B cell (primary cell): ENCODE data around the gene CEL. TPM values are rescaled to one million over a fixed set of nuclear protein-coding genes. Genes with fewer than 3 reads are reported as not detected.
"Not testable (repeated sequence)": the region's sequence is repeated elsewhere in the genome, so short reads cannot be mapped to it uniquely, and the experiment has no call there.

Source experiments
- ATAC-seq: fragments of 200-7000 bp; cut with Tn5 transposase; one replicate; pipeline ENCODE4 v1.10.0; 2021; ENCODE audit warnings: low read depth, mild to moderate bottlenecking, moderate number of reproducible peaks, moderate library complexity
- CTCF ChIA-PET: fragments of 350-600 bp; sonication (Branson Sonifier 250); formaldehyde crosslinking; loops from one replicate; lab custom pipeline; 2021; ENCODE audit warnings: antibody characterized with exemption, inconsistent platforms; lab: Charles Lee
- POLR2A ChIA-PET: fragments of 350-600 bp; sonication (Branson Sonifier 250); formaldehyde crosslinking; loops from one replicate; lab custom pipeline; 2021; ENCODE audit warnings: antibody characterized with exemption; lab: Charles Lee
- DNase-seq: peaks from one replicate; pipeline ENCODE4 v3.0.0; 2013
- H2AFZ ChIP-seq: 2 replicates; pipeline ENCODE4 v1.6.1; 2012; ENCODE audit warnings: mild to moderate bottlenecking, low read depth, low read length; ENCODE audit not compliant: insufficient read depth, poor library complexity, severe bottlenecking
- H3K27ac ChIP-seq, 2 donors: 1 replicate in 1 of 2; 2 replicates in 1 of 2; pipeline ENCODE4 v1.5.1; 2012 to 2013; ENCODE audit warnings: low read length in 2 of 2, mild to moderate bottlenecking in 2 of 2, moderate library complexity in 1 of 2
- H3K27me3 ChIP-seq, 4 experiments: fragments of 200-600 bp in 1 of 4; sonication (generic) in 1 of 4; replicated peaks in 1 of 4; 1 replicate in 2 of 4; 2 replicates in 2 of 4; pipeline versions ENCODE4 v1.6.1 to v1.7.0; 2013 to 2016; ENCODE audit warnings: low read length in 3 of 4, mild to moderate bottlenecking in 2 of 4, mixed read lengths in 1 of 4, moderate library complexity in 1 of 4; ENCODE audit not compliant: insufficient read depth in 4 of 4, control insufficient read depth in 3 of 4; ENCODE audit errors: control extremely low read depth in 1 of 4
- H3K36me3 ChIP-seq, 2 experiments: replicated peaks in 1 of 2; 1 replicate in 1 of 2; 2 replicates in 1 of 2; pipeline versions ENCODE4 v1.6.1 to v1.7.1; 2013; ENCODE audit warnings: low read length in 1 of 2; ENCODE audit not compliant: insufficient read depth in 2 of 2, control insufficient read depth in 1 of 2; ENCODE audit errors: control extremely low read depth in 1 of 2, extremely low read depth in 1 of 2
- H3K4me1 ChIP-seq, 2 donors: fragments of 200-600 bp in 1 of 2; sonication (generic) in 1 of 2; 1 replicate in 1 of 2; 2 replicates in 1 of 2; pipeline versions ENCODE4 v1.5.1 to v1.6.1; 2013 to 2017; ENCODE audit warnings: low read length in 2 of 2; ENCODE audit not compliant: control insufficient read depth in 2 of 2, insufficient read depth in 2 of 2
- H3K4me2 ChIP-seq: replicated peaks from 2 replicates; pipeline ENCODE3; 2012; ENCODE audit warnings: mild to moderate bottlenecking, low read depth, low read length; ENCODE audit not compliant: poor library complexity, severe bottlenecking
- H3K4me3 ChIP-seq, 5 experiments: fragments of 200-600 bp in 1 of 5; sonication (generic) in 1 of 5; 1 replicate in 3 of 5; 2 replicates in 2 of 5; pipeline versions ENCODE4 v1.5.1 to v1.7.0; 2011 to 2016; ENCODE audit warnings: low read length in 4 of 5, mild to moderate bottlenecking in 4 of 5, low read depth in 2 of 5, control low read depth in 1 of 5, moderate library complexity in 1 of 5; ENCODE audit not compliant: insufficient read depth in 1 of 5; ENCODE audit errors: control extremely low read depth in 1 of 5, extremely low read depth in 1 of 5
- H3K79me2 ChIP-seq: fragments of 200-600 bp; sonication (generic); one replicate; pipeline ENCODE4 v1.6.0; 2016; ENCODE audit warnings: low read length; ENCODE audit not compliant: control insufficient read depth, insufficient read depth
- H3K9ac ChIP-seq: fragments of 200-600 bp; sonication (generic); 2 replicates; pipeline ENCODE4 v1.6.1; 2017; ENCODE audit warnings: mild to moderate bottlenecking, low read length, moderate library complexity
- H3K9me3 ChIP-seq, 3 donors: one replicate each; pipeline versions ENCODE4 v1.6.1 to v1.7.1; 2013; ENCODE audit warnings: low read length in 2 of 3; ENCODE audit not compliant: control insufficient read depth in 2 of 3, insufficient read depth in 1 of 3; ENCODE audit errors: control extremely low read depth in 1 of 3
- H4K20me1 ChIP-seq: 2 replicates; pipeline ENCODE4 v1.6.0; 2012; ENCODE audit warnings: mild to moderate bottlenecking, low read length; ENCODE audit not compliant: insufficient read depth, control insufficient read depth, poor library complexity, severe bottlenecking
- H3K27ac Mint-ChIP-seq: one replicate; pipeline ENCODE4 v1.8.0; 2021; ENCODE audit warnings: mixed read lengths
- H3K27me3 Mint-ChIP-seq: one replicate; pipeline ENCODE4 v1.8.0; 2021; ENCODE audit warnings: mixed read lengths
- H3K4me1 Mint-ChIP-seq: one replicate; pipeline ENCODE4 v1.8.0; 2021; ENCODE audit warnings: mixed read lengths
- H3K4me3 Mint-ChIP-seq: one replicate; pipeline ENCODE4 v1.8.0; 2021; ENCODE audit warnings: mixed read lengths
- H3K9me3 Mint-ChIP-seq: one replicate; pipeline ENCODE4 v1.8.0; 2022; ENCODE audit warnings: mixed read lengths; ENCODE audit not compliant: insufficient read depth
- CTCF ChIP-seq: fragments of 200-600 bp; IDR thresholded peaks from one replicate; pipeline ENCODE4 v1.8.0; 2022; ENCODE audit warnings: antibody characterized with exemption, mild to moderate bottlenecking
- EZH2 ChIP-seq: IDR thresholded peaks from 2 replicates; pipeline ENCODE4 v1.6.1; 2012; ENCODE audit warnings: borderline replicate concordance, low read depth, mild to moderate bottlenecking, moderate library complexity, low read length; ENCODE audit not compliant: insufficient read depth, poor library complexity, severe bottlenecking
- WGBS: methylation state at CpG from one replicate; pipeline ENCODE4 v1.1.5; 2013; ENCODE audit warnings: missing lambda C conversion rate; ENCODE audit not compliant: insufficient coverage; 5-methylcytosine and 5-hydroxymethylcytosine counted together
- intact Hi-C: fragments of 100-400 bp; cut with micrococcal nuclease; formaldehyde crosslinking; loops from one replicate; pipeline ENCODE4 v1.10.0; 2022
- polyA plus RNA-seq: library from polyadenylated mRNA; depleted of rRNA; stranded (reverse); fragments of >200 nt; gene quantifications from 2 replicates; pipeline ENCODE4 v1.2.3, GENCODE V29; 2012
- total RNA-seq, 2 donors: library from RNA; stranded (reverse); fragments of 120-200 nt in 1 of 2; gene quantifications; 1 replicate in 1 of 2; 2 replicates in 1 of 2; pipeline versions ENCODE4 v1.2.3 to v1.2.4, GENCODE V29; 2013 to 2022

Gene CEL
- total and polyA plus RNA-seq, 2 donors (not counting 1 experiment from before 2014, with no cell fraction given) = 0.51 to 0.57 TPM

DNA sequence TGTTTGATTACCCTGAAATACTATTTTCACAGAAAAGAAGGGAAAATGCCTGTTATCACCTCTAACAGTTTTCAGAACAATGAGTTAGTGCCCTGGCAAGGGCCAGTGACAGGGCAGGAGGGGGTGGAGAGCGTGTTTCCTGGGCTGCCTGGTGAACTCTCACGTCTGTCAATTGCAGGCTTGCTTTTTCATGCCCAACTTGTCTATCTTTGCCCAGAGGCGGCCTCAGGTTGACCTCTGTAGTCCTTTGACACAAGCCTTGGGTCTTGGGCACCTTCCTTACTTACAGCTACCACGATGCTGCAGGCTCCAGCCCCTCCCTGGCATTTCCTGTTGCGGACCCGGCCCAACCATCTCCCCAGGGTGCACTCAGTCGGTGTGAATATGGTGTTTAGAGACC, 2.2 kb upstream of the CEL start:
- Histone ChIP-seq H3K27me3 (no peaks in the 10 kb centered on the region), H3K4me2 (peak overlapping the region; percentile 25), H3K36me3 (peaks cover 0 to 18% of the 10 kb centered on the region in 2 experiments), H3K9ac (no peak overlapping the region), H3K27ac (no peak overlapping the region), H3K4me1 (peaks cover 9 to 28% of the 10 kb centered on the region in 2 donors), H2AFZ (no peak overlapping the region), H3K79me2 (no peaks in the 10 kb centered on the region), H4K20me1 (no peaks in the 10 kb centered on the region), H3K4me3 (no peak overlapping the region), H3K9me3 (no peaks in the 10 kb centered on the region)
- Mint-ChIP-seq H3K27ac (no peak overlapping the region), H3K4me3 (no peak overlapping the region), H3K4me1 (peaks cover 19% of the 10 kb centered on the region), H3K27me3 (no peaks in the 10 kb centered on the region), H3K9me3 (no peaks in the 10 kb centered on the region)
- DNase-seq (no peak), ATAC-seq (no peak)
- CTCF ChIA-PET = interaction anchor here (0.6 kb wide), 1 partner anchor 349 kb away, joined by 3 read pairs; no protein-coding TSS in a partner anchor
- intact Hi-C loops = no loop called here
- WGBS = 43% methylated on average over 4 of the region's 7 CpGs
- POLR2A ChIA-PET = interaction anchor here (0.7 kb wide), 1 partner anchor 1230 kb away, joined by 8 read pairs; no protein-coding TSS in a partner anchor
- TF ChIP-seq CTCF = no peak

DNA sequence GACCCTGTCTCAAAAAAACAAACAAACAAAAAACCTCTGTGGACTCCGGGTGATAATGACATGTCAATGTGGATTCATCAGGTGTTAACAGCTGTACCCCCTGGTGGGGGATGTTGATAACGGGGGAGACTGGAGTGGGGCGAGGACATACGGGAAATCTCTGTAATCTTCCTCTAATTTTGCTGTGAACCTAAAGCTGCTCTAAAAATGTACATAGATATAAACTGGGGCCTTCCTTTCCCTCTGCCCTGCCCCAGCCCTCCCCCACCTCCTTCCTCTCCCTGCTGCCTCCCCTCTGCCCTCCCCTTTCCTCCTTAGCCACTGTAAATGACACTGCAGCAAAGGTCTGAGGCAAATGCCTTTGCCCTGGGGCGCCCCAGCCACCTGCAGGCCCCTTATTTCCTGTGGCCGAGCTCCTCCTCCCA, 1.4 kb upstream of the CEL start:
- Histone ChIP-seq H3K4me1 (peaks cover 9 to 28% of the 10 kb centered on the region in 2 donors), H3K9ac (no peak overlapping the region), H4K20me1 (no peaks in the 10 kb centered on the region), H3K36me3 (peaks cover 0 to 11% of the 10 kb centered on the region in 2 experiments), H3K79me2 (no peaks in the 10 kb centered on the region), H2AFZ (no peak overlapping the region), H3K27ac (no peak overlapping the region), H3K4me3 (no peak overlapping the region), H3K9me3 (no peaks in the 10 kb centered on the region), H3K27me3 (no peaks in the 10 kb centered on the region), H3K4me2 (no peak overlapping the region)
- no peak for ATAC-seq
- POLR2A ChIA-PET = interaction anchor here (0.7 kb wide), 1 partner anchor 1229 kb away, joined by 8 read pairs; no protein-coding TSS in a partner anchor
- Mint-ChIP-seq H3K4me1 (peaks cover 19% of the 10 kb centered on the region), H3K27ac (no peak overlapping the region), H3K9me3 (no peaks in the 10 kb centered on the region), H3K27me3 (no peaks in the 10 kb centered on the region), H3K4me3 (no peak overlapping the region)
- intact Hi-C loops = no loop called here
- no peak for DNase-seq
- no peak for TF ChIP-seq CTCF
- no peak for TF ChIP-seq EZH2
- WGBS = no CpG with 5 or more reads among the region's 6 CpGs
- CTCF ChIA-PET = no interaction called here

GRCh38 chr9:133061019-133061763, 590 bp upstream of the CEL start:
- H4K20me1 ChIP-seq, intact Hi-C loops, H3K4me3 Mint-ChIP-seq, H3K36me3 ChIP-seq, H3K4me2 ChIP-seq, H2AFZ ChIP-seq, H3K27me3 Mint-ChIP-seq, H3K4me3 ChIP-seq, DNase-seq, POLR2A ChIA-PET, H3K9me3 Mint-ChIP-seq, H3K27ac ChIP-seq, ATAC-seq, H3K27me3 ChIP-seq, H3K9ac ChIP-seq, H3K79me2 ChIP-seq, H3K27ac Mint-ChIP-seq, CTCF ChIA-PET, H3K9me3 ChIP-seq: not testable (repeated sequence)
- WGBS = 50% methylated on average over 14 of the region's 14 CpGs
- peaks cover 19% of the 10 kb centered on the region for H3K4me1 Mint-ChIP-seq
- peaks cover 9 to 28% of the 10 kb centered on the region in 2 donors for H3K4me1 ChIP-seq
